A673 (cell line): Measurements from ENCODE around the gene URB1.

Experiments
- CTCF ChIP-seq: fragments of 300-800, 200-600 bp; sonication (generic); conservative IDR thresholded peaks from 2 replicates; pipeline ENCODE4 v1.5.1; 2017; ENCODE audit warnings: low read depth, mild to moderate bottlenecking, antibody characterized with exemption, low read length, moderate library complexity, mixed read lengths
- EZH2 ChIP-seq: fragments of 200-600 bp; sonication (generic); IDR thresholded peaks from 2 replicates; pipeline ENCODE4 v1.6.1; 2017; ENCODE audit warnings: borderline replicate concordance, low read depth, mild to moderate bottlenecking, mixed read lengths, antibody characterized with exemption, low read length; ENCODE audit not compliant: poor library complexity, severe bottlenecking

- TF ChIP-seq CTCF (no peak), EZH2 (no peak)
These were observed 9.0 kb downstream of the URB1 start for GRCh38 chr21:32383812-32384211.
